ENCODE data around the gene CFAP45. TPM values are rescaled to one million over a fixed set of nuclear protein-coding genes. Genes with fewer than 3 reads are reported as not detected.
A peak's percentile ranks its signal among the peaks of the same experiment; 100 is the strongest.

CFAP45 gene
- total and polyA plus RNA-seq, 9 of the 15 experiments (the other 6 are each of a cell fraction or from before 2014, with no cell fraction given), result 0.65 to 2.4 (median 1.5) TPM

- POLR2A ChIA-PET, result interaction anchor here (0.7 to 1.2 kb wide), 4 partner anchors 9 to 82 kb away, joined by 3 to 5 read pairs (median 4); partner anchors contain the start of gene TAGLN2
- WGBS (ENCODE audit: insufficient coverage, low coverage, missing lambda C conversion rate), result 7% methylated on average over 4 of the region's 4 CpGs
- CTCF ChIA-PET (ENCODE audit: low intra/inter-chr PET ratio), result no interaction called here
Observed at GRCh38 chr1:159843459-159843858, 56.5 kb downstream of the CFAP45 start.

More at GRCh38 chr1:159843459-159843858, 56.5 kb downstream of the CFAP45 start:
- Histone ChIP-seq H3K4me1 (replicated peaks in 1 of 2; ENCODE audit: control insufficient read depth in 2 of 2, insufficient read depth in 2 of 2, low read length in 2 of 2) (peaks cover 0 to 2% of the 10 kb centered on the region in 2 experiments; a peak in 1 of 5 replicates), H3K9me1 (ENCODE audit: control insufficient read depth, insufficient read depth, low read length) (peaks cover 3% of the 10 kb centered on the region), H3K27ac (ENCODE audit: extremely low read depth, low read depth, low read length) (no peak overlapping the region), H4K20me1 (replicated peaks; ENCODE audit: control insufficient read depth, insufficient read depth, low read length) (no peaks in the 10 kb centered on the region), H2AFZ (ENCODE audit: low read depth, low read length) (no peak overlapping the region), H3K4me3 (no peak overlapping the region), H3K9ac (ENCODE audit: insufficient read depth in 1 of 2, low read depth in 2 of 2, low read length in 2 of 2) (no peak overlapping the region), H3K4me2 (ENCODE audit: insufficient read depth, low read length) (no peak overlapping the region), H3K36me3 (ENCODE audit: control insufficient read depth, insufficient read depth, low read length) (no peaks in the 10 kb centered on the region), H3K9me3 (replicated peaks; ENCODE audit: control insufficient read depth, insufficient read depth, low read depth, low read length) (no peaks in the 10 kb centered on the region), H3K79me2 (ENCODE audit: control insufficient read depth, insufficient read depth, low read length) (no peaks in the 10 kb centered on the region), H3K27me3 (ENCODE audit: control insufficient read depth in 2 of 2, insufficient read depth in 2 of 2, low read length in 2 of 2) (peaks cover 20 to 58% of the 10 kb centered on the region in 2 experiments; a peak in 4 of 5 replicates)
- intact Hi-C loops (cut with micrococcal nuclease) (no loop called here), in situ Hi-C loops (cut with MboI) (no loop called here)
- TF ChIP-seq MAFG (tag; conservative IDR thresholded peaks at IDR 0.05) (peak; percentile 64), NFE2 (IDR thresholded peaks at IDR 0.05; ENCODE audit: low read depth) (peak; percentile 25; the same call in 1 of the 2 replicates), ERF (CRISPR knock-in tag; IDR thresholded peaks at IDR 0.05) (no peak), ZMIZ1 (IDR thresholded peaks at IDR 0.05; ENCODE audit: low read depth in 2 of 2, low read length in 2 of 2) (no peak), MAFK (IDR thresholded peaks at IDR 0.05; ENCODE audit: low read length) (0 out of 2 replicates have a peak, but pooled peaks have one; percentile 9), CHD1 (IDR thresholded peaks at IDR 0.05; ENCODE audit: low read length) (no peak), C11orf30 (IDR thresholded peaks at IDR 0.05; ENCODE audit: low read depth) (peak; percentile 52; the same call in 1 of the 2 replicates), TAL1 (IDR thresholded peaks at IDR 0.05) (no peak), ZNF316 (IDR thresholded peaks at IDR 0.05) (peak; percentile 47; the same call in 1 of the 2 replicates)
- DNase-seq (ENCODE audit: extremely low read depth in 1 of 4, low spot score in 3 of 4) (no peak), FAIRE-seq (no peak), ATAC-seq (no peak)
- no TSS peak for BruUV-seq (replicated peaks)

All from K562 (cell line).